IMR-90 (cell line): ENCODE measurements around the gene IQUB.

ENCODE experiments used
- BHLHE40 ChIP-seq: fragments of 150-350 bp; IDR thresholded peaks from 2 replicates; pipeline ENCODE4 v1.6.1; 2016; ENCODE audit warnings: mild to moderate bottlenecking, low read depth, low read length
- CTCF ChIP-seq: conservative IDR thresholded peaks from 2 replicates; pipeline ENCODE4 v1.5.1; 2012; ENCODE audit warnings: mild to moderate bottlenecking, low read depth, low read length, improper control_type of control experiment
- MXI1 ChIP-seq: IDR thresholded peaks from 2 replicates; pipeline ENCODE4 v1.6.1; 2012; ENCODE audit warnings: low read depth, mild to moderate bottlenecking, low read length, moderate library complexity, borderline replicate concordance
- POLR2A ChIP-seq: IDR thresholded peaks from 2 replicates; pipeline ENCODE4 v1.6.1; 2012; ENCODE audit warnings: mild to moderate bottlenecking, low read depth, low read length
- RCOR1 ChIP-seq: IDR thresholded peaks from 2 replicates; pipeline ENCODE4 v1.6.1; 2012; ENCODE audit warnings: mild to moderate bottlenecking, low read length, improper control_type of control experiment; ENCODE audit not compliant: insufficient replicate concordance
- RFX5 ChIP-seq: IDR thresholded peaks from 2 replicates; pipeline ENCODE4 v1.8.0; 2012; ENCODE audit warnings: low read depth, mild to moderate bottlenecking, low read length, moderate library complexity
- TF ChIP-seq, protein P1 (sequence below): fragments of 150-350 bp; IDR thresholded peaks from 2 replicates; pipeline ENCODE4 v1.6.1; 2016; ENCODE audit warnings: low read depth, mild to moderate bottlenecking, low read length, moderate library complexity, borderline replicate concordance
- TF ChIP-seq, protein P2 (sequence below): fragments of 150-350 bp; IDR thresholded peaks from 2 replicates; pipeline ENCODE4 v1.6.1; 2017; ENCODE audit warnings: mild to moderate bottlenecking, antibody characterized with exemption, low read length, low read depth

- TF ChIP-seq, protein P1, sequence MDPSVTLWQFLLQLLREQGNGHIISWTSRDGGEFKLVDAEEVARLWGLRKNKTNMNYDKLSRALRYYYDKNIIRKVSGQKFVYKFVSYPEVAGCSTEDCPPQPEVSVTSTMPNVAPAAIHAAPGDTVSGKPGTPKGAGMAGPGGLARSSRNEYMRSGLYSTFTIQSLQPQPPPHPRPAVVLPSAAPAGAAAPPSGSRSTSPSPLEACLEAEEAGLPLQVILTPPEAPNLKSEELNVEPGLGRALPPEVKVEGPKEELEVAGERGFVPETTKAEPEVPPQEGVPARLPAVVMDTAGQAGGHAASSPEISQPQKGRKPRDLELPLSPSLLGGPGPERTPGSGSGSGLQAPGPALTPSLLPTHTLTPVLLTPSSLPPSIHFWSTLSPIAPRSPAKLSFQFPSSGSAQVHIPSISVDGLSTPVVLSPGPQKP = no peak
- TF ChIP-seq CTCF (no peak), RFX5 (no peak), POLR2A (no peak), RCOR1 (no peak), BHLHE40 (no peak), MXI1 (no peak)
- TF ChIP-seq, protein P2, sequence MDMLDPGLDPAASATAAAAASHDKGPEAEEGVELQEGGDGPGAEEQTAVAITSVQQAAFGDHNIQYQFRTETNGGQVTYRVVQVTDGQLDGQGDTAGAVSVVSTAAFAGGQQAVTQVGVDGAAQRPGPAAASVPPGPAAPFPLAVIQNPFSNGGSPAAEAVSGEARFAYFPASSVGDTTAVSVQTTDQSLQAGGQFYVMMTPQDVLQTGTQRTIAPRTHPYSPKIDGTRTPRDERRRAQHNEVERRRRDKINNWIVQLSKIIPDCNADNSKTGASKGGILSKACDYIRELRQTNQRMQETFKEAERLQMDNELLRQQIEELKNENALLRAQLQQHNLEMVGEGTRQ = no peak
Observed at GRCh38 chr7:123502201-123502600, 32.2 kb downstream of the IQUB start.
